ENCODE measurements around the gene SMPD2. TPM values are rescaled to one million over a fixed set of nuclear protein-coding genes. Genes with fewer than 3 reads are reported as not detected.

SMPD2 gene
- total RNA-seq, 1 donor from 2014 or later: 19.7 TPM

- DNase-seq (ENCODE audit: low read depth) (peak; percentile 94), FAIRE-seq (no peak)
Observed at GRCh38 chr6:109486068-109486467, 45.5 kb downstream of the SMPD2 start.

GRCh38 chr6:109488001-109488400 lies 47.5 kb downstream of the SMPD2 start:
- TF ChIP-seq CTCF (IDR thresholded peaks at IDR 0.05; ENCODE audit: insufficient read depth, low read length, severe bottlenecking): no peak
- Histone ChIP-seq H3K27me3 (ENCODE audit: control insufficient read depth, insufficient read depth, low read length) (no peaks in the 10 kb centered on the region), H3K4me3 (ENCODE audit: low read depth, low read length) (no peak overlapping the region), H3K36me3 (ENCODE audit: control insufficient read depth, insufficient read depth, low read length) (no peaks in the 10 kb centered on the region)
- DNase-seq (ENCODE audit: low read depth) (no peak), FAIRE-seq (no peak)

More at GRCh38 chr6:109486068-109486467, 45.5 kb downstream of the SMPD2 start:
- H3K27me3 ChIP-seq (ENCODE audit: control insufficient read depth, insufficient read depth, low read length): no peaks in the 10 kb centered on the region
- H3K36me3 ChIP-seq (ENCODE audit: control insufficient read depth, insufficient read depth, low read length): peaks cover 4% of the 10 kb centered on the region
- TF ChIP-seq CTCF (IDR thresholded peaks at IDR 0.05; ENCODE audit: insufficient read depth, low read length, severe bottlenecking): no peak
- no peak overlapping the region for H3K4me3 ChIP-seq (ENCODE audit: low read depth, low read length)

GRCh38 chr6:109490713-109491112 lies 50.2 kb downstream of the SMPD2 start:
- Histone ChIP-seq H3K36me3 (ENCODE audit: control insufficient read depth, insufficient read depth, low read length) (no peaks in the 10 kb centered on the region), H3K4me3 (ENCODE audit: low read depth, low read length) (no peak overlapping the region), H3K27me3 (ENCODE audit: control insufficient read depth, insufficient read depth, low read length) (no peaks in the 10 kb centered on the region)
- DNase-seq (ENCODE audit: low read depth): no peak
- TF ChIP-seq CTCF (IDR thresholded peaks at IDR 0.05; ENCODE audit: insufficient read depth, low read length, severe bottlenecking): no peak
- FAIRE-seq: no peak

- no peak for TF ChIP-seq CTCF (IDR thresholded peaks at IDR 0.05; ENCODE audit: insufficient read depth, low read length, severe bottlenecking)
- FAIRE-seq (no peak), DNase-seq (ENCODE audit: low read depth) (peak; percentile 26)
- Histone ChIP-seq H3K27me3 (ENCODE audit: control insufficient read depth, insufficient read depth, low read length) (no peaks in the 10 kb centered on the region), H3K36me3 (ENCODE audit: control insufficient read depth, insufficient read depth, low read length) (no peaks in the 10 kb centered on the region), H3K4me3 (ENCODE audit: low read depth, low read length) (no peak overlapping the region)
Observed at GRCh38 chr6:109491207-109491938, 50.8 kb downstream of the SMPD2 start.

Other genes starting within 250 kb of the SMPD2 start
- gene CD164, start 58.3 kb upstream of the SMPD2 start, total RNA-seq: 113 and 115 TPM in 2 replicates
- 8.4 and 9.3 TPM in 2 replicates for gene PPIL6, start 96 bp upstream of the SMPD2 start, total RNA-seq
- gene MICAL1, start 15.0 kb downstream of the SMPD2 start, total RNA-seq: 12.4 and 14.2 TPM in 2 replicates
- gene ZBTB24, start 42.5 kb downstream of the SMPD2 start, total RNA-seq: 4.6 and 6.3 TPM in 2 replicates